Mucosa of descending colon (tissue), 3 donors: ENCODE measurements around the gene DPP4. TPM values are rescaled to one million over a fixed set of nuclear protein-coding genes. Genes with fewer than 3 reads are reported as not detected.
"Not testable (repeated sequence)": the region's sequence is repeated elsewhere in the genome, so short reads cannot be mapped to it uniquely, and the experiment has no call there.

Experiments used
- ATAC-seq: fragments of 200-7000 bp; cut with Tn5 transposase; one replicate; pipeline ENCODE4 v1.9.1; 2020; ENCODE audit warnings: mild to moderate bottlenecking, moderate library complexity
- DNase-seq, 3 donors: peaks; one replicate each; pipeline ENCODE4 v3.0.0-alpha.2; 2020
- H3K36me3 ChIP-seq: fragments of 200-600 bp; one replicate; pipeline ENCODE4 v1.8.0; 2021; ENCODE audit warnings: low read depth, mild to moderate bottlenecking
- H3K4me1 ChIP-seq: fragments of 200-600 bp; one replicate; pipeline ENCODE4 v1.8.0; 2021; ENCODE audit warnings: low read depth, mild to moderate bottlenecking
- H3K4me3 ChIP-seq: fragments of 200-600 bp; one replicate; pipeline ENCODE4 v1.8.0; 2021; ENCODE audit warnings: mild to moderate bottlenecking
- H3K9me3 ChIP-seq: fragments of 200-600 bp; one replicate; pipeline ENCODE4 v1.8.0; 2021; ENCODE audit warnings: mild to moderate bottlenecking
- intact Hi-C, 2 donors: fragments of 100-400 bp; cut with DNase I in 1 of 2; cut with micrococcal nuclease in 1 of 2; formaldehyde crosslinking; loops; one replicate each; pipeline versions ENCODE4 v1.11.0 to v1.11.1; 2022; cut with DNase I, micrococcal nuclease
- total RNA-seq, 3 donors: library from RNA; stranded (reverse); fragmentation: NEBNext Ultra II Directional in 2 of 3; extraction: Animal tissue kit (Norgen Biotek cat#: 25700) in 2 of 3; gene quantifications; one replicate each; pipeline versions ENCODE4 v1.2.1 to v1.2.4, GENCODE V29; 2021 to 2023
- TF ChIP-seq, protein P1 (sequence below): fragments of 200-600 bp; IDR thresholded peaks from one replicate; pipeline ENCODE4 v1.8.0; 2022; ENCODE audit warnings: antibody characterized with exemption, mild to moderate bottlenecking
- donor health status: DM: no; HTN: no; CAD: no; lungs with moderate emphysema.
- donor health status: DM: no; HTN: no; CAD: no.
- donor health status: DM: no; HTN: yes; CAD: no.

Gene DPP4
- total RNA-seq, 3 donors from 2014 or later, result 11.4 to 18.3 (median 12.0) TPM

DNA sequence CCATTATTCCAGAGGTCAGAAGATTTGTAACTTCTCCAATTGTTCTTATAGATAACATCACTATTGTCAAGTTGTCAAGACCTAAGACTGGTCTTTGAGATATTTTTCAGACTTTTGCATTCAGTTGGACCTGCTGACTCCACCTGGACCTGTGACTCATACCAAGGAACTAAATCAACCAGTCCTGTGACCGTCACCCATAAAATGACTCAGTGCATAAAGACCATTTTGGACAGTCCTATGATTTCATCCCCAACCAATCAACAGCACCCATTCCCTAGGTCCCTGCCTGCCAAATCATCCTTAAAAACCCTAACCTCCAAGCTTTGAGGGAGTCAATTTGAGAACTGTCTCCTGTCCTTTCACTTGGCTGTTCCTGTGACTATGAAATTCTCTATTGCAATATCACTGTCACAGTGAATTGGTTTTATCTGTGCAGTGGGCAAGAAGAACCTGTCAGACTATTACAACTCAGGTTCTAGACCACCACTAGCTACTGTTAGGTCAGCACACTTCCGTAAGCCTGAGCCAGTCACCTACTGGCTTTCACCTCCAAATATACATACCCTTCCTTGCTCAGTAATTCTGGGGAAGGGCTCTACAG, 17.1 kb downstream of the DPP4 start:
- no peak overlapping the region for H3K4me3 ChIP-seq
- ATAC-seq, result no peak
- DNase-seq, result no peak
- TF ChIP-seq, protein P1, sequence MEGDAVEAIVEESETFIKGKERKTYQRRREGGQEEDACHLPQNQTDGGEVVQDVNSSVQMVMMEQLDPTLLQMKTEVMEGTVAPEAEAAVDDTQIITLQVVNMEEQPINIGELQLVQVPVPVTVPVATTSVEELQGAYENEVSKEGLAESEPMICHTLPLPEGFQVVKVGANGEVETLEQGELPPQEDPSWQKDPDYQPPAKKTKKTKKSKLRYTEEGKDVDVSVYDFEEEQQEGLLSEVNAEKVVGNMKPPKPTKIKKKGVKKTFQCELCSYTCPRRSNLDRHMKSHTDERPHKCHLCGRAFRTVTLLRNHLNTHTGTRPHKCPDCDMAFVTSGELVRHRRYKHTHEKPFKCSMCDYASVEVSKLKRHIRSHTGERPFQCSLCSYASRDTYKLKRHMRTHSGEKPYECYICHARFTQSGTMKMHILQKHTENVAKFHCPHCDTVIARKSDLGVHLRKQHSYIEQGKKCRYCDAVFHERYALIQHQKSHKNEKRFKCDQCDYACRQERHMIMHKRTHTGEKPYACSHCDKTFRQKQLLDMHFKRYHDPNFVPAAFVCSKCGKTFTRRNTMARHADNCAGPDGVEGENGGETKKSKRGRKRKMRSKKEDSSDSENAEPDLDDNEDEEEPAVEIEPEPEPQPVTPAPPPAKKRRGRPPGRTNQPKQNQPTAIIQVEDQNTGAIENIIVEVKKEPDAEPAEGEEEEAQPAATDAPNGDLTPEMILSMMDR, result no peak
- intact Hi-C loops, result no loop called here
- no peaks in the 10 kb centered on the region for H3K4me1 ChIP-seq
- no peaks in the 10 kb centered on the region for H3K36me3 ChIP-seq
- H3K9me3 ChIP-seq, result peaks cover 15% of the 10 kb centered on the region

GRCh38 chr2:162053808-162054155, 20.2 kb downstream of the DPP4 start:
- Histone ChIP-seq H3K9me3 (peaks cover 15% of the 10 kb centered on the region), H3K4me3 (no peak overlapping the region), H3K36me3 (no peaks in the 10 kb centered on the region), H3K4me1 (no peaks in the 10 kb centered on the region)
- DNase-seq, result no peak
- ATAC-seq, result peak; percentile 7
- intact Hi-C loops, result no loop called here
- TF ChIP-seq, protein P1, result no peak

- TF ChIP-seq, protein P1, result no peak
Observed at GRCh38 chr2:162053066-162053807, 20.8 kb downstream of the DPP4 start.

DNA sequence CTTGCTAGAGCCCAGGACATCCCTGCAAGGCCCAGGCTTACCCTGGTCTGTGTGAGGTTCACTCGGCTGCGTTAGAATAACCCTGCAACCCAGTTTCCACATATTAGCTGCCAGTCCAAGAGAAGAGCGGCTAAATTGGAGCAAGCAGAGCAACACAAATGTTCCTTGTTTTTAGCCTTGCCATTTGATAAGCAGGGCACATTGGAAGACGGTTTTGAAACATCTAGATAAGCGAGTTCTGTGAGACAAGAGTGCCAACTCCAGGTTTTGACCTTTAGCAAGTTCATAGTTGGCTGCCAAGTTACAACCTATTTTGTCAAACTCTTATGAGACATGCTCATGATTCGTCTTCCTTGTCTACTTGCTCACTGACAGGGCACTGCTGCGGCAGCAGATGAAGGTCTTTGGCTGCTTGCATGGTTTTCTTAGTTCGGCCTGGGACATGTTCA, 23.5 kb downstream of the DPP4 start:
- no peaks in the 10 kb centered on the region for H3K4me1 ChIP-seq
- no peak for ATAC-seq
- no peak for DNase-seq
- H3K4me3 ChIP-seq, result no peak overlapping the region
- H3K36me3 ChIP-seq, result no peaks in the 10 kb centered on the region
- no peaks in the 10 kb centered on the region for H3K9me3 ChIP-seq
- TF ChIP-seq, protein P1, result no peak
- intact Hi-C loops, result no loop called here

More at GRCh38 chr2:162053066-162053807, 20.8 kb downstream of the DPP4 start:
- Histone ChIP-seq H3K4me3 (no peak overlapping the region), H3K36me3 (no peaks in the 10 kb centered on the region), H3K4me1 (no peaks in the 10 kb centered on the region), H3K9me3 (peaks cover 15% of the 10 kb centered on the region)
- DNase-seq (no peak), ATAC-seq (no peak)
- intact Hi-C loops, result no loop called here

DNA sequence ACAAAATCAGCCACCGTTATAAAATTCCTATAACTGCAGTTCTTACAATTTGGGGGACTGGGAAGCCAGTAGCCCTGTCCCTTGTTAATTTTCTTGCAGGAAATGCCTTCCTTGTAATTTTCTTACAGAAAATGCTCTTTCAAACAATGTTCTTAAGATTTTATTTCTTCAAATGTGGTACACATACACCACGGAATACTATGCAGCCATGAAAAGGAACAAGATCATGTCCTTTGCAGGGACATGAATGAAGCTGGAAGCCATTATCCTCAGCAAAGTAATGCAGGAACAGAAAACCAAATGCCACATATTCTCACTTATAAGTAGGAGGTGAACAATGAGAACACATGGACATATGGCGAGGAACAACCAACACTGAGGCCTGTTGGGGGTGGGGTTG, 24.9 kb downstream of the DPP4 start:
- H3K4me1 ChIP-seq, intact Hi-C loops, H3K9me3 ChIP-seq, DNase-seq, H3K36me3 ChIP-seq, ATAC-seq, H3K4me3 ChIP-seq: not testable (repeated sequence)

DNA sequence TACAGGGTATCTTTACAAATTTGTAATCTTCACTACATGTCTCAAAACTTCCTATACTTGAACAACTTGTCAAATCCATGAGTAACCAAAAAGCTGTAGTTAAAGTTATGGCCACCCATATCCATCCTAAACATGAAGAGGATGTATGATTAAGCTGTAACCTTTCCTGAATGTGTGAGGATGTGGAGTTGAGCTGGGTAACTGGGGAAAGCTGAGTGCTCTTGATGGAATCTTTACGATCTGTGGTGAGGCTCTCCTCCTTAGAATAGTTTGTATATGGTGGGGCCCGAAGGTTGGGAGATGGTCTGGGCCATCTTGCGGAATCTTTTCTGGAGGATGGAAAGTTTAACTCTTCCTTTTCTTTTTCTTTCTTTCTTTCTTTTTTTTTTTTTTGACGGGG, 29.4 kb downstream of the DPP4 start:
- ATAC-seq, result no peak
- Histone ChIP-seq H3K36me3 (no peaks in the 10 kb centered on the region), H3K4me1 (no peaks in the 10 kb centered on the region), H3K9me3 (no peaks in the 10 kb centered on the region), H3K4me3 (no peak overlapping the region)
- no peak for DNase-seq
- intact Hi-C loops, result no loop called here
- TF ChIP-seq, protein P1, result no peak
